ENCODE results near the gene FAM171A2.
"Not testable (repeated sequence)": the region's sequence is repeated elsewhere in the genome, so short reads cannot be mapped to it uniquely, and the experiment has no call there.

The FAM171A2 gene

GRCh38 chr17:44359458-44360143 lies 4.1 kb downstream of the FAM171A2 start:
- DNase-seq: no peak

GRCh38 chr17:44359006-44359405 lies 4.6 kb downstream of the FAM171A2 start:
- no peak for DNase-seq

DNA sequence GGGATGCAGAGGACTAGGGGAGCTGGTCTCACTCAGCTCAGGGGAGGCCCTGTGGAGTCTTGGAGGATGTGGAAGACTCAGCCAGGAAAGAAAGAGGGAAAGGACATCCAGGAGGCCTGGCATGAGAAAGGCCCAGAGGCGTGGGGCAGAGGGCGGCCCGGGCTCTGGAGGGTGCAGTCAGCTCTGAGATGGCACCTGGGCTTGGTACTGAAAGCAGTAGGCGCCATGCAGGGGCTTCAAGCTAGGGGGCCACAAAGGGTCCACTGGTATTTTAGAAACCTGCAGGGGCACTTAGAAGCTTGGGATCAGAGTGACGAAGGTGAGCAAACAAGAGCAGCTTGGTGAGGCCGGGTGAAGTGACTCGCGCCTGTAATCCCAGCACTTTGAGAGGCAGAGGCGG lies 5.6 kb downstream of the FAM171A2 start:
- DNase-seq: no peak

DNA sequence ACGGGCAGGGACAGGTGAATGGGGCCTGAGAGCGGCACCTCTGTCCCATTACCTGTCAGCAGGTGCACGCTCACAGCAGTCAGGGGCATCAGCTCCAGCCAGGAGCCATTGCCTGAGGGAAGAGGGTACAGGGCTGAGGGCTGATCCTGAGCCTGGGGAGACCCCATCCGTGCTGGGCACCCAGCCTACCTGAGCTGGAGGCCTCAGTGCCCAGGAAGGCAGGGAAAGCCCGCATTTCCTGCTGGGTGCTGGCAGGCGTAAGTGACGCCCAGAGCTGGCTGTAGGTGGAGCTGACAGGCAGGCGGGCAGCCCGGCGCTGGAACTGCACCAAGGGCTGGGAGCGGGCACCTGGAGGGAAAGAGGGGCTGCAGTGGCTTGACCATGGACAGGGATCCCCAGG lies 7.4 kb downstream of the FAM171A2 start:
- DNase-seq: no peak

GRCh38 chr17:44355642-44356099 lies 8.0 kb downstream of the FAM171A2 start:
- no peak for DNase-seq

- DNase-seq: no peak
Observed at GRCh38 chr17:44354582-44355561, 8.8 kb downstream of the FAM171A2 start.

GRCh38 chr17:44353672-44354331 lies 9.9 kb downstream of the FAM171A2 start:
- no peak for DNase-seq

GRCh38 chr17:44352828-44353671 lies 10.6 kb downstream of the FAM171A2 start:
- no peak for DNase-seq

DNA sequence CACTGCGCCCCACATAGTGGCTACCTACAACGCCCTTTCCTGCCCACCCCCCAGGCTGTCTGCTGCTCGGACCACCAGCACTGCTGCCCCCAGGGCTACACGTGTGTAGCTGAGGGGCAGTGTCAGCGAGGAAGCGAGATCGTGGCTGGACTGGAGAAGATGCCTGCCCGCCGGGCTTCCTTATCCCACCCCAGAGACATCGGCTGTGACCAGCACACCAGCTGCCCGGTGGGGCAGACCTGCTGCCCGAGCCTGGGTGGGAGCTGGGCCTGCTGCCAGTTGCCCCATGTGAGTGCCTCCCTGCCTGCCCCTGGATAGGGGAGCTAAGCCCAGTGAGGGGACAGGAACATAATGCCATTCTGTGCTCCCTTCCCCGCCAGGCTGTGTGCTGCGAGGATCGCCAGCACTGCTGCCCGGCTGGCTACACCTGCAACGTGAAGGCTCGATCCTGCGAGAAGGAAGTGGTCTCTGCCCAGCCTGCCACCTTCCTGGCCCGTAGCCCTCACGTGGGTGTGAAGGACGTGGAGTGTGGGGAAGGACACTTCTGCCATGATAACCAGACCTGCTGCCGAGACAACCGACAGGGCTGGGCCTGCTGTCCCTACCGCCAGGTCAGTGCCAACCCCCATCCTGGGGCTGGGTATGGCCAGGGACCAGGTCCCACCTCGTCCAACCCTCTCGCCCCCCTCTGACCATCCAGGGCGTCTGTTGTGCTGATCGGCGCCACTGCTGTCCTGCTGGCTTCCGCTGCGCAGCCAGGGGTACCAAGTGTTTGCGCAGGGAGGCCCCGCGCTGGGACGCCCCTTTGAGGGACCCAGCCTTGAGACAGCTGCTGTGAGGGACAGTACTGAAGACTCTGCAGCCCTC lies 11.5 kb downstream of the FAM171A2 start:
- no peak for DNase-seq

GRCh38 chr17:44351464-44351863 lies 12.2 kb downstream of the FAM171A2 start:
- DNase-seq: no peak

- no peak for DNase-seq
Observed at GRCh38 chr17:44350733-44351226, 12.9 kb downstream of the FAM171A2 start.

- DNase-seq: no peak
Observed at GRCh38 chr17:44349553-44350070, 14.0 kb downstream of the FAM171A2 start.

DNA sequence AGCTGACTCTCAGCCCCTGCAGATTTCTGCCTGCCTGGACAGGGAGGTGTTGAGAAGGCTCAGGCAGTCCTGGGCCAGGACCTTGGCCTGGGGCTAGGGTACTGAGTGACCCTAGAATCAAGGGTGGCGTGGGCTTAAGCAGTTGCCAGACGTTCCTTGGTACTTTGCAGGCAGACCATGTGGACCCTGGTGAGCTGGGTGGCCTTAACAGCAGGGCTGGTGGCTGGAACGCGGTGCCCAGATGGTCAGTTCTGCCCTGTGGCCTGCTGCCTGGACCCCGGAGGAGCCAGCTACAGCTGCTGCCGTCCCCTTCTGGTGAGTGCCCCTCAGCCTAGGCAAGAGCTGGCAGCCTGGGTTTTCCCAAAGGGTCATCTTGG lies 14.7 kb downstream of the FAM171A2 start:
- no peak for DNase-seq

DNA sequence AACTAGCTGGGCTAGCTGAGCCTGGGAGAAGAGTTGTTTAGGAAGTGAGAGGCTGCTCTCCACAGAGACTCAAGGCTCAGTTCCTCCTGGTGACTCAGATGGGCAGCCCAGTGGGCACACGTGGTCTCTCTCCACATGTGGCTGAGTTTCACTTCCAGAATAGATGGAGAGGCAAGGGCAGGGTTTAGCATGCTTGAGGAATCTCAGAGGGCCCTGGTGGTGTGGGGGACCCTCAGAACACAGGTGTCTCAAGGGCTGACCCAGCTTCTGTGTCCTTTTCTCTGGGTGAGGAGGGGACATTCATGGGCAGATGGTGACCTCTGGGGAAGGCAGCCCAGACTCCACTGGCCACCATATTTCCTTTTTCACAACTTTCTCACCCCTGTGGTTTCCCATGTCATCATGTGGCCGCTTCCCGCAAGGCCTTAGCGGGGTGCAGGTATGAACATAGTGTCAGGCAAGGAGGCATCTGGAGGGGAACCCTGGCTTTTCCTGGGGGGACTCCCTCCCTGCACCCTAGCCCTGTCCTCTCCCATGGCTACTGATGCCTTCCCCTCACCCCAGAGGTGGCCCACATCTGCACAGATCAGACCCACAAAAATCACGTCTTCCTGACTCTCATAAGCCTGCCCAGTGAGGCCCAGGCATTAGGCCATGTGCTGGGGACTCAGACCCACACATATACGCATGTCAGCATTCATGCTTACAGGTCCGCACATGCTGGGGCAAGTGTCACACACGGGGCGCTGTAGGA lies 15.2 kb downstream of the FAM171A2 start:
- DNase-seq: no peak

DNA sequence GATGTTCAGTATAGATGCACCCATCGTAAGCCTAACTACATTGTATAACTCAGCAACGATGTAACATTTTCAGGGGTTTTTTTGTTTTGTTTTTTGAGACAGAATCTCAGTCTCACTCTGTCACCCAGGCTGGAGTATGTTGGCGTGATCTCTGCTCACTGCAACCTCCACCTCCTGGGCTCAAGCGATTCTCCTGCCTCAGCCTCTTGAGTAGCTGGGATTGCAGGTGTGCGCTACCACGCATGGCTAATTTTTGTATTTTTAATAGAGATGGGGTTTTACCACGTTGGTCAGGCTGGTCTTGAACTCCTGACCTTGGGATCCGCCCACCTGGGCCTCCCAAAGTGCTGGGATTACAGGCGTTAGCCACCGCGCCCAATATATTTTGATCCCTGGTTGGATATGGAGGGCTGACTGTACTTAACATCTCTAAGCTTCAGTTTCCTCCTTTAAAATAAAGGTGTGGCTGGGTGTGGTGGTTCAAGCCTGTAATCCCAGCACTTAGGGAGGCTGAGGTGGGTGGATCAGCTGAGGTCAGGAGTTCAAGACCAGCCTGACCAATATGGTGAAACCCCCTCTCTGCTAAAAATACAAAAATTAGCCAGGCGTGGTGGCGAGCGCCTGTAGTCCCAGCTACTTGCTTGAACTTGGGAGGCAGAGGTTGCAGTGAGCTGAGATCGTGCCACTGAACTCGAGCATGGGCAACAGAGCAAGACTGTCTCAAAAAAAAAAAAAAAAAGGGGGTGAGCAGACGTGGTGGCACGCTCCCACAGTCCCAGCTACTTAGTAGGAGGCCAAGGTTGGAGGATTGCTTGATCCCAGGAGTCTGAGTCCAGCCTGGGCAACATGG lies 16.2 kb downstream of the FAM171A2 start:
- DNase-seq: not testable (repeated sequence)

DNA sequence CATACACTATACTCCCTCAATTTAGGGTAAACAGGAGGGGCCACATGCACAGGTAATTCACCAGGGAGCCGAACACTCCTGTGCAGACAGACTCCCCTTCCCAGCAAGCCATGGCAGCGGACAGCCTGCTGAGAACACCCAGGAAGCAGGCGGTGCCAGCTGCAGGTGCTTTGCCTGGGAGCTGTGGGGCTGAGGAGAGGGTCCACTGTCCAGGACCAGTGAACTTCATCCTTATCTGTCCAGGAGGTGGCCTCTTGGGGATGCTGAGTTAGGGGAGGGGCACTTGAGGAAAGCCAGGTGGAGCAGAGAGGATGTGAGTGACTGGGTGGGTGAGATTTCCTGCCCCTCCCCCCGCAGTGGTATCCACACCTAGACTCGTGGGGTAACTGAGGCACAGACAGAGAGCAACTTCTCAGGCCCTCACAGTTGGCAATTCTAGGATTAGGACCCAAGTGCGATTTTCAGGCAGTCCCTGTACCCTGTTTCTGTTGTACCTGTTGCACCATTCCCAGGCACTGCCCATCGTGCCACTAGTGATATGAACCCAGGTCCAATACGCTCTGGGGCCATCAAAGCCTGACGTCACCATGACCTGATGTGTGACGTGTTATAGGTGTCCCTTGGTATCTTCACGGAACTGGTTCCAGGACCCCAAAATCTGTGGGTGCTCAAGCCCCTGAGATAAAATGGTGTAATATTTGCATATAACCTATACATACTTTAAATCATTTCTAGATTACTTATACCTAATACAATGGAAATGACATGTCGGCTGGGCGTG lies 17.4 kb downstream of the FAM171A2 start:
- DNase-seq: no peak

- DNase-seq: peak; percentile 47
Observed at GRCh38 chr17:44345454-44346026, 18.1 kb downstream of the FAM171A2 start.

GRCh38 chr17:44344939-44345453 lies 18.7 kb downstream of the FAM171A2 start, which contains the start of gene GRN:
Gene GRN, plus strand, starts transcription at chr17:44345302. Its CDS starts 3,863 bp downstream, at chr17:44349165.
- peak; percentile 95 for DNase-seq

All from NCI-H226 (cell line).